Bronchial epithelial cell (primary cell): Measurements from ENCODE around the gene PLEKHM1. TPM values are rescaled to one million over a fixed set of nuclear protein-coding genes. Genes with fewer than 3 reads are reported as not detected.

Source experiments
- DNase-seq: peaks from one replicate; pipeline ENCODE4 v3.0.0-alpha.2; 2010; ENCODE audit warnings: low read depth
- FAIRE-seq: peaks from 2 replicates; lab custom pipeline; 2011; peaks lifted over from hg19 to GRCh38; lab: Jason Lieb, UNC
- H3K27me3 ChIP-seq: 2 replicates; pipeline ENCODE4 v1.5.1; 2011; ENCODE audit warnings: low read length; ENCODE audit not compliant: control insufficient read depth, insufficient read depth
- H3K36me3 ChIP-seq: 2 replicates; pipeline ENCODE4 v1.5.1; 2011; ENCODE audit warnings: low read length; ENCODE audit not compliant: control insufficient read depth, insufficient read depth
- H3K4me3 ChIP-seq: 2 replicates; pipeline ENCODE4 v1.5.1; 2011; ENCODE audit warnings: mild to moderate bottlenecking, low read depth, low read length, control low read depth
- CTCF ChIP-seq: IDR thresholded peaks from 2 replicates; pipeline ENCODE4 v1.5.1; 2011; ENCODE audit warnings: mild to moderate bottlenecking, moderate library complexity, low read length, control low read depth, inconsistent platforms; ENCODE audit not compliant: insufficient read depth, severe bottlenecking
- total RNA-seq: library from RNA; depleted of rRNA; stranded (reverse); fragments of >200 nt; gene quantifications from 2 replicates; pipeline ENCODE4 v1.2.1, GENCODE V29; 2014

PLEKHM1 gene
- total RNA-seq, 1 donor from 2014 or later, result 38.7 TPM

- H3K4me3 ChIP-seq, result no peak overlapping the region
- FAIRE-seq, result no peak
- no peak for DNase-seq
- no peaks in the 10 kb centered on the region for H3K27me3 ChIP-seq
- no peak for TF ChIP-seq CTCF
- peaks cover 19% of the 10 kb centered on the region for H3K36me3 ChIP-seq
These were observed 81.7 kb downstream of the PLEKHM1 start for GRCh38 chr17:45408611-45409421.

GRCh38 chr17:45406107-45406506, 84.4 kb downstream of the PLEKHM1 start:
- FAIRE-seq (no peak), DNase-seq (no peak)
- peaks cover 27% of the 10 kb centered on the region for H3K36me3 ChIP-seq
- no peak overlapping the region for H3K4me3 ChIP-seq
- no peak for TF ChIP-seq CTCF
- H3K27me3 ChIP-seq, result no peaks in the 10 kb centered on the region

DNA sequence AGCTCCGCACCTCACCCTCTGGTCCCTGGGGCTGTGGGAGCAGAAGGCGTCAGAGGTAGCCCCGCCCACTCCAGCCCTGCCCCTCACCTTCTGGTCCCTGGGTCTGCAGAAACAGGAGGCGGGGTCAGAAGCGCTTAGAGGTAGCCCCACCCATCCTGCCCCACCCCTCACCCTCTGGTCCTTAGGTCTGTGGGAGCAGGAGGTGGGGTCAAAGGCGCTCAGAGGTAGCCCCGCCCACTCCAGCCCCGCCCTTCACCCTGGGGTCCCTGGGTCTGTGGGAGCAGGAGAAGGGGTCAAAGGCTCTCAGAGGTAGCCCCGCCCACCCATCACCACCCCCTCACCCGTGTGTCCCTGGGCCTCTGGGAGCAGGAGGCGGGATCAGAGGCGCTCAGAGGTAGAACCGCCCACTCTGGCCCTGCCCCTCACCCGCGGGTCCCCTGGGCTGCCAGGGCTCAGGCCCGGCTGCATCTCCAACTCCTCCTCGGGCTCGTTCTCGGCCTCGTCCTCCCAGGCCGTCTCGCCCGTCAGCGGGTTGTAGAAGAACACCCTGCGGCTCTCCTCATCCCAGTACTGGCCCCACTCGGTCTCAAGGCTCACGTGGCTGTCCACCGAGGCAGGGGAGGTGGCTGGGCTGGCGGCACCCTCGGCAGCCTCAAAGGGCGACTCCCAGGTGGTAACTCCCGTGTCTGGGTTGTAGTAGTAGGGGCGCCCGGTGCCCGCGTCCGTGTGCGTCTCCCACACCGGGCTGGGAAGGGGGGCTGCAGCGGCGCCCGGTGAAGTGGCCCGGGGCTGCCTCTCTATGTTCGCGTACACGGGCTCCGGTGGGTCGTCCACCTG, 85.1 kb downstream of the PLEKHM1 start:
- peaks cover 27% of the 10 kb centered on the region for H3K36me3 ChIP-seq
- no peaks in the 10 kb centered on the region for H3K27me3 ChIP-seq
- FAIRE-seq (no peak), DNase-seq (no peak)
- no peak for TF ChIP-seq CTCF
- H3K4me3 ChIP-seq, result no peak overlapping the region

DNA sequence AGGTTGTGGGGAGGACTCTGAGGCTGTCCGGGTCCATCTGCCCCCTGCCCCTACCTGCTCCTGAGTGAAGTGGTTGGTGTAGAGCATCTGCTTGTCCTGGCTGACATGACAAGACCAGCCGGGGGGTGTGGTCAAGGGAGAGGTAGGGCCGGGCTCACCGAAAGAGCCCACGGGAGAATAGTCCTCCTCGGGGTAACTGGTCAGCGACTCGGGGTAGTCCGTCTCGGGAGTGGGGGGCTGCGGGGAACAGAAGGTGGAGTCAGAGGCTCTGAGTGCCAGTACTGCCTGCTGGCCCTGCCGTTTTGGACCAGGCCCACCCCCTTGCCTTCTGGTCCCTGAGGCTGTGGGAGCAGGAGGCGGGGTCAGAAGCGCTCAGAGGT, 85.7 kb downstream of the PLEKHM1 start:
- no peaks in the 10 kb centered on the region for H3K27me3 ChIP-seq
- DNase-seq, result no peak
- TF ChIP-seq CTCF, result no peak
- H3K36me3 ChIP-seq, result peaks cover 26% of the 10 kb centered on the region
- no peak for FAIRE-seq
- no peak overlapping the region for H3K4me3 ChIP-seq

- FAIRE-seq, result no peak
These were observed 86.5 kb downstream of the PLEKHM1 start for GRCh38 chr17:45403906-45404490.

More at GRCh38 chr17:45403906-45404490, 86.5 kb downstream of the PLEKHM1 start:
- H3K36me3 ChIP-seq, result peaks cover 24% of the 10 kb centered on the region
- TF ChIP-seq CTCF, result no peak
- DNase-seq, result no peak
- H3K27me3 ChIP-seq, result no peaks in the 10 kb centered on the region
- no peak overlapping the region for H3K4me3 ChIP-seq
